ENCODE results near the gene SUN3. TPM values are rescaled to one million over a fixed set of nuclear protein-coding genes. Genes with fewer than 3 reads are reported as not detected.
A peak's percentile ranks its signal among the peaks of the same experiment; 100 is the strongest.

Gene SUN3
- total and polyA plus RNA-seq, 8 donors, result not detected

DNA sequence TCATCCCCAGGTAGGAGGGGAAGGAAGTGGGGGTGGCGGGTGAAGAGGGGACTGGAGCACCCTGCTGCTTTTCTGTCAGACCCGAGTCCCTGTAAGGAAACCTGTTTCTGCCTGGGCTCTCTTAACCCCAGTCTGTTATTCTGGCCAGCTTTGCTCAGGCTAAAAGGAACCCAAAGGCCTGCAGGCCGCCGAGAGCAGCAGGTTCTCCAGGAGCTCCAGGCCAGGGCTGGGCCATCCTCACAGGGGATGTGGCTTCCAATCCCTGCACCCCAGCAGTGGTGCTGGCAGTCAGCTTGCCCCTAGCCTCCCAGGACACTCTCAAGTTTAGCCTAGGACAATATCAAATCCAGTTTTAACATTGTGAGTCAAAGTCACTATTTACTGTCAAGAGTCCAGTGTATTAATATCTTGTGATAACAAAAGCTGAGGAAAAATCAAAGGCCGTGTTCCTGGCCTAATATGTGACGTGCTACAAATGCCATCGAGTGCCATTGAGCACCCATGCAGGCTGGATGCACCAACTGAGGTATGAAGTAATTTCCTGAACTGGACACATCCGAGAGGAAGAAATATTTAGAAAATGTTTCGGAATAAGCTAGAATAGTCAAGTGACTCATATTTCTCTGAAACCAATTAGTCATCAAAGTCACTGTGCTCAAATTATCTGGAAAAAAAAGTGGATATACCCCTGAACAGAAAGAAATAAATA, 87.6 kb downstream of the SUN3 start:
- no peaks in the 10 kb centered on the region for H3K4me1 ChIP-seq
- intact Hi-C loops (cut with DNase I), result no loop called here
- H3K9me3 ChIP-seq, result no peaks in the 10 kb centered on the region
- H3K4me3 ChIP-seq, result no peak overlapping the region
- ATAC-seq (peak in 2 of 4 donors; percentile 25 to 50), FAIRE-seq (no peak), DNase-seq (no peak)
- 66 to 74% methylated on average over 9 of the region's 9 CpGs for WGBS, 2 donors
- TF ChIP-seq CTCF (IDR thresholded peaks at IDR 0.05), result no peak
- H3K27ac ChIP-seq, result peak overlapping the region in 1 of 4 donors; percentile 48
- no peaks in the 10 kb centered on the region for H3K27me3 ChIP-seq
- H3K36me3 ChIP-seq, result no peaks in the 10 kb centered on the region

DNA sequence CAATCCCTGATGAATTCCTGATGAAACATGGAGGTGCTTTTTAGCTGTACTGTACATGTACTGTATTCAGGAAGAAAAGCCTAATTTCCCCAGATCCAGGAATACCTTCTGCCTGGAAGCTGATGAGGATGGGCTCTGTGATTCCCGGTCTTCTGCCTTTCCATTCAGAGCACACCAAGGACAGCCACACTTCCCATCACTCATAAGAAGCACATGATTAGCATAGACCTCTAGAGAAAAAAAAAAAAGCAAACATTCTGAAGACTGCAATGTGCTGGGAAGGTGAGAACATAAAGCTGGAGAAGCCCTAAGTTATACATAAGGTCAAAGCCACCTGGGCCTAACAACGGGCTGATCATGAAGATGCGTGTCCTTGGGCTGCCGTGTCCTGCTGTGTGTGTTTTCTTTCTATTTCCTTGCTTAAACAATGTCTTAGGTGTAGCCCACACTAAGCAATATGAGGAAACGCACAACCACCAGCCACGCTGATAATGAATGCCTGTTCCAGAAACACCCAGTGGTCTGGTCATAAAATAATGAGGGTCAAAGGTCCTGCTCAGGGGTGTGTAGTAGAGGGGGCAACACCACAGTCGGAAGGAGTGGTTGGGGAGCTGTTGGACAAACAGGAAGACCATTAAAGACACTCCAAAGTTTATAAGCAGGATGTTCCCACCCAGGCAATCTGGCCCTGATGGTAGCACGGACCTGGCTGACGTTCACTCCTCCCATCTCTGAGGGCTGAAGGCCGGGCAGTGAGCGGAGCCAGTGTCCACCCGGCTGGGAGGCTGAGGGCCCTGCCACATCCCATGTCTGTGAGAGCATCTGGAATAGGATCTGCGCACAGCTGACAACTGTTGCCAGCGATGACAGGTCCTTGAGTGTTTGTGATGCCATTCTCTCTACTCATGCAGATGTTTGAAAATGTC, 88.6 kb downstream of the SUN3 start:
- WGBS, 2 donors, result 76% methylated on average over 14 of the region's 14 CpGs
- FAIRE-seq (no peak), DNase-seq (no peak), ATAC-seq (no peak)
- no peaks in the 10 kb centered on the region for H3K4me1 ChIP-seq
- H3K9me3 ChIP-seq, result no peaks in the 10 kb centered on the region
- H3K27ac ChIP-seq, result peak overlapping the region in 1 of 4 donors; percentile 48
- no peak for TF ChIP-seq CTCF (IDR thresholded peaks at IDR 0.05)
- H3K4me3 ChIP-seq, result no peak overlapping the region
- intact Hi-C loops (cut with DNase I), result no loop called here
- no peaks in the 10 kb centered on the region for H3K27me3 ChIP-seq
- no peaks in the 10 kb centered on the region for H3K36me3 ChIP-seq

- WGBS, 2 donors, result 74 to 85% methylated on average over 6 to 7 of the region's 7 CpGs
- intact Hi-C loops (cut with DNase I), result no loop called here
- H3K4me1 ChIP-seq, result no peaks in the 10 kb centered on the region
- no peak overlapping the region for H3K4me3 ChIP-seq
- FAIRE-seq (no peak), DNase-seq (no peak), ATAC-seq (no peak)
- no peaks in the 10 kb centered on the region for H3K36me3 ChIP-seq
- no peak overlapping the region for H3K27ac ChIP-seq
- H3K9me3 ChIP-seq, result no peaks in the 10 kb centered on the region
- H3K27me3 ChIP-seq, result no peaks in the 10 kb centered on the region
- no peak for TF ChIP-seq CTCF (IDR thresholded peaks at IDR 0.05)
Observed at GRCh38 chr7:47939425-47940036, 89.4 kb downstream of the SUN3 start.

- no peaks in the 10 kb centered on the region for H3K27me3 ChIP-seq
- DNase-seq (no peak), ATAC-seq (no peak), FAIRE-seq (no peak)
- no peaks in the 10 kb centered on the region for H3K36me3 ChIP-seq
- H3K4me3 ChIP-seq, result no peak overlapping the region
- no peak for TF ChIP-seq CTCF (IDR thresholded peaks at IDR 0.05)
- 79 to 81% methylated on average over 6 of the region's 6 CpGs for WGBS, 2 donors
- no peaks in the 10 kb centered on the region for H3K9me3 ChIP-seq
- H3K27ac ChIP-seq, result no peak overlapping the region
- intact Hi-C loops (cut with DNase I), result no loop called here
- H3K4me1 ChIP-seq, result no peaks in the 10 kb centered on the region
Observed at GRCh38 chr7:47938574-47939165, 90.2 kb downstream of the SUN3 start.

Measured in pancreas (tissue), 10 donors.